Keratinocyte (primary cell): Measurements from ENCODE around the gene B9D1. TPM values are rescaled to one million over a fixed set of nuclear protein-coding genes. Genes with fewer than 3 reads are reported as not detected.

Experiments
- DNase-seq: peaks from one replicate; pipeline ENCODE4 v3.0.0-alpha.2; 2011; ENCODE audit warnings: low read depth, missing footprints, low spot score
- FAIRE-seq: peaks from 2 replicates; lab custom pipeline; 2011; peaks lifted over from hg19 to GRCh38; lab: Jason Lieb, UNC
- H2AFZ ChIP-seq: 2 replicates; pipeline ENCODE4 v1.6.0; 2012; ENCODE audit warnings: low read length, control low read depth, inconsistent platforms; ENCODE audit not compliant: control insufficient read depth
- H3K27ac ChIP-seq: 2 replicates; pipeline ENCODE4 v1.5.1; 2011; ENCODE audit warnings: low read length; ENCODE audit not compliant: control insufficient read depth, insufficient read depth
- H3K27me3 ChIP-seq: 3 replicates; pipeline ENCODE4 v1.6.0; 2011; ENCODE audit warnings: low read length; ENCODE audit not compliant: control insufficient read depth, insufficient read depth; ENCODE audit errors: extremely low read depth
- H3K36me3 ChIP-seq, 2 experiments: 2 replicates in 1 of 2; 3 replicates in 1 of 2; pipeline ENCODE4 v1.5.1; 2011; ENCODE audit warnings: low read length in 2 of 2, mild to moderate bottlenecking in 1 of 2; ENCODE audit not compliant: control insufficient read depth in 2 of 2, insufficient read depth in 2 of 2; ENCODE audit errors: extremely low read depth in 1 of 2
- H3K4me1 ChIP-seq: 3 replicates; pipeline ENCODE4 v1.5.1; 2011; ENCODE audit warnings: low read length; ENCODE audit not compliant: control insufficient read depth, insufficient read depth; ENCODE audit errors: extremely low read depth
- H3K4me2 ChIP-seq: 3 replicates; pipeline ENCODE4 v1.6.0; 2011; ENCODE audit warnings: low read depth, low read length; ENCODE audit not compliant: control insufficient read depth, insufficient read depth; ENCODE audit errors: extremely low read depth
- H3K4me3 ChIP-seq, 3 experiments: fragments of 200-600 bp in 1 of 3; sonication (generic) in 1 of 3; 2 replicates in 2 of 3; 3 replicates in 1 of 3; pipeline ENCODE4 v1.5.1; 2011 to 2016; ENCODE audit warnings: low read length in 3 of 3, mild to moderate bottlenecking in 3 of 3, control low read depth in 2 of 3, inconsistent platforms in 1 of 3, low read depth in 1 of 3, mixed read lengths in 1 of 3, mixed run types in 1 of 3, moderate library complexity in 1 of 3; ENCODE audit not compliant: control insufficient read depth in 2 of 3, insufficient read depth in 2 of 3; ENCODE audit errors: extremely low read depth in 1 of 3
- H3K79me2 ChIP-seq: 2 replicates; pipeline ENCODE4 v1.6.0; 2012; ENCODE audit warnings: low read length; ENCODE audit not compliant: control insufficient read depth, insufficient read depth
- H3K9ac ChIP-seq: 3 replicates; pipeline ENCODE4 v1.6.0; 2011; ENCODE audit warnings: low read length; ENCODE audit not compliant: control insufficient read depth, insufficient read depth; ENCODE audit errors: extremely low read depth
- H3K9me1 ChIP-seq: 3 replicates; pipeline ENCODE4 v1.6.0; 2011; ENCODE audit warnings: low read length; ENCODE audit not compliant: control insufficient read depth, insufficient read depth; ENCODE audit errors: extremely low read depth
- H3K9me3 ChIP-seq: 2 replicates; pipeline ENCODE4 v1.5.1; 2012; ENCODE audit warnings: low read depth, low read length; ENCODE audit not compliant: control insufficient read depth
- H4K20me1 ChIP-seq: 3 replicates; pipeline ENCODE4 v1.6.0; 2011; ENCODE audit warnings: low read length; ENCODE audit not compliant: control insufficient read depth, insufficient read depth; ENCODE audit errors: extremely low read depth
- EZH2 ChIP-seq: IDR thresholded peaks from one replicate; pipeline ENCODE4 v1.6.1; 2012; ENCODE audit warnings: inconsistent platforms, mild to moderate bottlenecking, low read length, moderate library complexity
- dilution Hi-C: fragments of 300-500 bp; cut with MboI; formaldehyde crosslinking; loops from one replicate; pipeline ENCODE4 v1.7.0; 2020; ENCODE audit warnings: low sequenced_read_pairs; ENCODE audit not compliant: extremely low pct_ligation_motif_present
- polyA plus RNA-seq, 5 experiments: library from polyadenylated mRNA; depleted of rRNA in 3 of 5; stranded (reverse) in 3 of 5; stranded (forward) in 1 of 5; unstranded in 1 of 5; fragments of >200 nt; gene quantifications; 1 replicate in 1 of 5; 2 replicates in 3 of 5; 3 replicates in 1 of 5; pipeline versions ENCODE4 v1.2.1 to v1.2.3, GENCODE V29; 2011 to 2012; ENCODE audit warnings: missing spikeins in 2 of 5, low read depth in 1 of 5, low replicate concordance in 1 of 5
- TF ChIP-seq, protein P1 (sequence below), 3 experiments: IDR thresholded peaks in 1 of 3; conservative IDR thresholded peaks in 1 of 3; optimal IDR thresholded peaks in 1 of 3; 2 replicates in 2 of 3; 3 replicates in 1 of 3; pipeline versions ENCODE3 to v1.5.1; 2011; ENCODE audit warnings: low read length in 3 of 3, mild to moderate bottlenecking in 3 of 3, moderate library complexity in 2 of 3, control low read depth in 1 of 3, inconsistent platforms in 1 of 3; ENCODE audit not compliant: insufficient read depth in 2 of 3; ENCODE audit errors: extremely low read depth in 1 of 3

B9D1 gene
- polyA plus RNA-seq, 1 donor (not counting 4 experiments of a cell fraction or from before 2014, with no cell fraction given) = 30.3 TPM

DNA sequence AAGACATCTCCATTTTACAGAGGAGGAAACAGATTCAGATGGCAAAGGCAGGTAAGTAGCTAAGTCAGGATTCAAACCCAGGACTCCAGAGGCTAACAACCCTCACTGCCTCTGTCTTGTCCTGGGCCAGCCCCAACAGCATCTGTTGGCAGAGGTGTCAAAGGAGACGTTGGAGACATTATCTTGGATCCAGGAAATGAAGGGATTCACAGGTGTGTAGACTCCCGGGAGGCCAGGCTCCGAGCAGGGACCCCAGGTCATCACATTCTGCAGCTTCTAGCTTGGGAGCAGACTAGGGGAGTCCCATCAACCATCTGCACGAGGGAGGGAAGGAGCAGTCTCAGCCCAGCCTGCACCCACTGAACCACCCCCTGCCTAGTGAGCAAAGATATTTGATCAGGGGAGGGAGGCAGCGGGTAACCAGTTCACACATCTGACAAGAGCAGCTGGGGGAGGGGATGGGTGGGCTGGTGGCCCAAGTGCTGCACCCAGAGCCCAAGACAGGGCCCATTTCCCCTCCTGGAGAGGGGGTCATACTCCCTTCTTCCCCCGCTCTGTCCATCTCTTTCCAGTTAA lies 1.0 kb upstream of the B9D1 start:
- FAIRE-seq (no peak), DNase-seq (no peak)
- no peak overlapping the region for H2AFZ ChIP-seq
- H3K27ac ChIP-seq = no peak overlapping the region
- H3K4me2 ChIP-seq = no peak overlapping the region
- H3K9ac ChIP-seq = no peak overlapping the region
- peaks cover 2% of the 10 kb centered on the region for H3K79me2 ChIP-seq
- H3K9me3 ChIP-seq = no peaks in the 10 kb centered on the region
- no peak overlapping the region for H3K4me3 ChIP-seq
- no peaks in the 10 kb centered on the region for H4K20me1 ChIP-seq
- H3K4me1 ChIP-seq = peaks cover 12% of the 10 kb centered on the region
- no peaks in the 10 kb centered on the region for H3K9me1 ChIP-seq
- peaks cover 0 to 5% of the 10 kb centered on the region in 2 experiments for H3K36me3 ChIP-seq
- no peaks in the 10 kb centered on the region for H3K27me3 ChIP-seq
- dilution Hi-C loops = loop anchor here (5.0 to 25.0 kb wide), 2 partner anchors 94 to 299 kb away; no protein-coding TSS in a partner anchor
- TF ChIP-seq, protein P1, sequence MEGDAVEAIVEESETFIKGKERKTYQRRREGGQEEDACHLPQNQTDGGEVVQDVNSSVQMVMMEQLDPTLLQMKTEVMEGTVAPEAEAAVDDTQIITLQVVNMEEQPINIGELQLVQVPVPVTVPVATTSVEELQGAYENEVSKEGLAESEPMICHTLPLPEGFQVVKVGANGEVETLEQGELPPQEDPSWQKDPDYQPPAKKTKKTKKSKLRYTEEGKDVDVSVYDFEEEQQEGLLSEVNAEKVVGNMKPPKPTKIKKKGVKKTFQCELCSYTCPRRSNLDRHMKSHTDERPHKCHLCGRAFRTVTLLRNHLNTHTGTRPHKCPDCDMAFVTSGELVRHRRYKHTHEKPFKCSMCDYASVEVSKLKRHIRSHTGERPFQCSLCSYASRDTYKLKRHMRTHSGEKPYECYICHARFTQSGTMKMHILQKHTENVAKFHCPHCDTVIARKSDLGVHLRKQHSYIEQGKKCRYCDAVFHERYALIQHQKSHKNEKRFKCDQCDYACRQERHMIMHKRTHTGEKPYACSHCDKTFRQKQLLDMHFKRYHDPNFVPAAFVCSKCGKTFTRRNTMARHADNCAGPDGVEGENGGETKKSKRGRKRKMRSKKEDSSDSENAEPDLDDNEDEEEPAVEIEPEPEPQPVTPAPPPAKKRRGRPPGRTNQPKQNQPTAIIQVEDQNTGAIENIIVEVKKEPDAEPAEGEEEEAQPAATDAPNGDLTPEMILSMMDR (optimal IDR thresholded peaks at IDR 0.05 in 1 of 3, IDR thresholded peaks at IDR 0.05 in 1 of 3, conservative IDR thresholded peaks at IDR 0.05 in 1 of 3; ENCODE audit: extremely low read depth in 1 of 3, insufficient read depth in 2 of 3, low read length in 3 of 3) = no peak
- no peak for TF ChIP-seq EZH2

DNA sequence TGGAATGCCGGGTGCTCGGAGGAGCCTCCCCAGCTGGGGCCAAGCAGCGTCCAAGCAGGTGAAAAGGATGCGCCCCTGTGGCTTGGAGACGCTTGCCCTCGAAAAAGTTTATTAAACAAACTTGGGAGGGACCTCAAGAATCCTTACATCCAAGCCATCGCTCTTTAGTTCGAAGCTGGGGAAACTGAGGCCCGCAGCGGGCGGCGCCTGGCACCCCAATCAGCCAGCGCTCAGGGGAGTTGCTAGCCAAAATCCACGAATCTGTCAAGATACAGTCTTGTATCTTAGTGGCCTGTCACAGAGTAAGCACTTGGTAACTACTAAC lies 553 bp upstream of the B9D1 start:
- H3K27me3 ChIP-seq = no peaks in the 10 kb centered on the region
- DNase-seq (no peak), FAIRE-seq (no peak)
- dilution Hi-C loops = loop anchor here (5.0 to 25.0 kb wide), 2 partner anchors 94 to 299 kb away; no protein-coding TSS in a partner anchor
- no peak overlapping the region for H3K9ac ChIP-seq
- no peak overlapping the region for H3K27ac ChIP-seq
- H3K36me3 ChIP-seq = peaks cover 0 to 5% of the 10 kb centered on the region in 2 experiments
- H3K4me2 ChIP-seq = peak overlapping the region; percentile 67
- no peaks in the 10 kb centered on the region for H3K9me3 ChIP-seq
- H3K9me1 ChIP-seq = no peaks in the 10 kb centered on the region
- H3K4me3 ChIP-seq = peak overlapping the region; percentile 68 to 90 (median 85)
- no peak for TF ChIP-seq EZH2
- H4K20me1 ChIP-seq = no peaks in the 10 kb centered on the region
- peak overlapping the region; percentile 61 for H2AFZ ChIP-seq
- H3K79me2 ChIP-seq = peaks cover 2% of the 10 kb centered on the region
- H3K4me1 ChIP-seq = peaks cover 12% of the 10 kb centered on the region

DNA sequence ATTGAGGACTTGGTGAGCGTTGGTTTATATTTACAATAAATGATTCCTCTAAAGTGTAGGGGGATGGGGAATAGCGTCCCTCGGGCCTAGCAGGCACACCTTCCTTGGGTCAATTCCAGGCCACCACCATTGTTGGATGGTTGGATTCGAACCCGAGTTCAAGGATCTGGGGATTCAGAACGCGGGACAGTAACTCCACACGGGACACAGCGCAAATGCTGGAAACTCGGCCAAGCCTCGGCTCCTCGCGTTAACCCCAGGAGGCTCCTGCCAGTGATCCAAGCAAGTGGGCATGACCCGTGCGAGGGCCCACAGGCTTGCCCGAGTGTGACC lies 613 bp downstream of the B9D1 start:
- dilution Hi-C loops = loop anchor here (5.0 to 25.0 kb wide), 2 partner anchors 95 to 300 kb away; no protein-coding TSS in a partner anchor
- Histone ChIP-seq H3K9me1 (no peaks in the 10 kb centered on the region), H3K9ac (peak overlapping the region; percentile 85), H3K4me2 (peak overlapping the region; percentile 88), H3K27me3 (no peaks in the 10 kb centered on the region), H2AFZ (peak overlapping the region; percentile 93), H3K4me1 (peaks cover 12% of the 10 kb centered on the region), H4K20me1 (no peaks in the 10 kb centered on the region), H3K9me3 (no peaks in the 10 kb centered on the region), H3K4me3 (peak overlapping the region; percentile 68 to 90 (median 85)), H3K79me2 (peaks cover 2% of the 10 kb centered on the region), H3K27ac (peak overlapping the region; percentile 79), H3K36me3 (peaks cover 0 to 5% of the 10 kb centered on the region in 2 experiments)
- peak; percentile 64 for FAIRE-seq
- TF ChIP-seq, protein P1 (optimal IDR thresholded peaks at IDR 0.05 in 1 of 3, IDR thresholded peaks at IDR 0.05 in 1 of 3, conservative IDR thresholded peaks at IDR 0.05 in 1 of 3; ENCODE audit: extremely low read depth in 1 of 3, insufficient read depth in 2 of 3, low read length in 3 of 3) = no peak
- TF ChIP-seq EZH2 = no peak
- DNase-seq = no peak
